ENCODE measurements around the gene SGTA. TPM values are rescaled to one million over a fixed set of nuclear protein-coding genes. Genes with fewer than 3 reads are reported as not detected.

The SGTA gene
- total and polyA plus RNA-seq, 12 donors: 28.2 to 104 (median 54.9) TPM

- no peaks in the 10 kb centered on the region for H3K9me3 ChIP-seq (replicated peaks in 1 of 3)
- WGBS, 4 donors: 92 to 97% (median 94%) methylated on average over 5 to 16 of the region's 16 CpGs
- intact Hi-C loops (cut with DNase I): no loop called here
- peak overlapping the region in 3 of 5 donors; percentile 64 to 81 (median 68) for H3K27ac ChIP-seq
- H3K27me3 ChIP-seq: no peaks in the 10 kb centered on the region
- no peak overlapping the region for H3K4me3 ChIP-seq
- TF ChIP-seq POLR2A (IDR thresholded peaks at IDR 0.05): no peak
- TF ChIP-seq, protein P1, sequence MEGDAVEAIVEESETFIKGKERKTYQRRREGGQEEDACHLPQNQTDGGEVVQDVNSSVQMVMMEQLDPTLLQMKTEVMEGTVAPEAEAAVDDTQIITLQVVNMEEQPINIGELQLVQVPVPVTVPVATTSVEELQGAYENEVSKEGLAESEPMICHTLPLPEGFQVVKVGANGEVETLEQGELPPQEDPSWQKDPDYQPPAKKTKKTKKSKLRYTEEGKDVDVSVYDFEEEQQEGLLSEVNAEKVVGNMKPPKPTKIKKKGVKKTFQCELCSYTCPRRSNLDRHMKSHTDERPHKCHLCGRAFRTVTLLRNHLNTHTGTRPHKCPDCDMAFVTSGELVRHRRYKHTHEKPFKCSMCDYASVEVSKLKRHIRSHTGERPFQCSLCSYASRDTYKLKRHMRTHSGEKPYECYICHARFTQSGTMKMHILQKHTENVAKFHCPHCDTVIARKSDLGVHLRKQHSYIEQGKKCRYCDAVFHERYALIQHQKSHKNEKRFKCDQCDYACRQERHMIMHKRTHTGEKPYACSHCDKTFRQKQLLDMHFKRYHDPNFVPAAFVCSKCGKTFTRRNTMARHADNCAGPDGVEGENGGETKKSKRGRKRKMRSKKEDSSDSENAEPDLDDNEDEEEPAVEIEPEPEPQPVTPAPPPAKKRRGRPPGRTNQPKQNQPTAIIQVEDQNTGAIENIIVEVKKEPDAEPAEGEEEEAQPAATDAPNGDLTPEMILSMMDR (IDR thresholded peaks at IDR 0.05): no peak
- H3K36me3 ChIP-seq (replicated peaks in 1 of 2): peaks cover 0 to 9% of the 10 kb centered on the region in 2 donors
- DNase-seq: no peak
- peaks cover 4 to 8% of the 10 kb centered on the region in 2 donors for H3K4me1 ChIP-seq (replicated peaks in 1 of 2)
Observed at GRCh38 chr19:2798158-2798685, 15.1 kb upstream of the SGTA start.

DNA sequence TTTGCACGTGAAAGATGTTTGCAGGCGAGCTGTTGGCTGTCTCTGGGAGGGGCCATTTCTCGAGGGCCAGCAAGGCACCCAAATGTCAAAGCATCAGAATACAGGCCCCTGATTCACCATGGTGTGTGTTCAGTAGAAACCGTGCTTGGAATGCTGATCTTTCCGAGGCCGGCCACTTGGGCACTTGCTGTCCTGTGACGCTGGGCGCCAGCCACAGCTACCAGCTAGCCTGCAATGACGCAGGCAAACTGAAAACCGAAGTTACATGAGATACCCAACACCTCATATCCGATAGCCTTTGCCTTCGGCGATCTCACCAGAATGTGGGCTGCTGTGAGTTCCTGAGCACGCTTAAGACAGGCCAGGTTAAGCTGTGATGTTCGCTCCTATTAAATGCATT lies 14.2 kb upstream of the SGTA start:
- 90 to 99% (median 95%) methylated on average over 5 to 15 of the region's 15 CpGs for whole genome bisulfite sequencing, 4 donors
- intact Hi-C loops (cut with DNase I): no loop called here
- Histone ChIP-seq H3K9me3 (replicated peaks in 1 of 3) (no peaks in the 10 kb centered on the region), H3K27ac (no peak overlapping the region), H3K27me3 (no peaks in the 10 kb centered on the region), H3K4me3 (no peak overlapping the region), H3K4me1 (replicated peaks in 1 of 2) (peaks cover 4 to 8% of the 10 kb centered on the region in 2 donors), H3K36me3 (replicated peaks in 1 of 2) (peaks cover 0 to 9% of the 10 kb centered on the region in 2 donors)
- no peak for DNase-seq
- TF ChIP-seq, protein P1 (IDR thresholded peaks at IDR 0.05): no peak

- Histone ChIP-seq H3K36me3 (replicated peaks in 1 of 2) (peaks cover 0 to 9% of the 10 kb centered on the region in 2 donors), H3K4me1 (replicated peaks in 1 of 2) (peaks cover 4 to 8% of the 10 kb centered on the region in 2 donors), H3K27ac (no peak overlapping the region), H3K4me3 (no peak overlapping the region), H3K9me3 (replicated peaks in 1 of 3) (no peaks in the 10 kb centered on the region), H3K27me3 (no peaks in the 10 kb centered on the region)
- intact Hi-C loops (cut with DNase I): no loop called here
- no peak for DNase-seq
- TF ChIP-seq POLR2A (IDR thresholded peaks at IDR 0.05): no peak
- TF ChIP-seq, protein P1 (IDR thresholded peaks at IDR 0.05): no peak
- 94 to 96% (median 95%) methylated on average over 16 to 23 of the region's 23 CpGs for WGBS, 4 donors
Observed at GRCh38 chr19:2796659-2797266, 13.7 kb upstream of the SGTA start.

- Histone ChIP-seq H3K27ac (no peak overlapping the region), H3K36me3 (replicated peaks in 1 of 2) (peaks cover 0 to 9% of the 10 kb centered on the region in 2 donors)
Observed at GRCh38 chr19:2795827-2796658, 13.0 kb upstream of the SGTA start.

More at GRCh38 chr19:2795827-2796658, 13.0 kb upstream of the SGTA start:
- Histone ChIP-seq H3K9me3 (replicated peaks in 1 of 3) (no peaks in the 10 kb centered on the region), H3K4me1 (replicated peaks in 1 of 2) (peaks cover 4 to 8% of the 10 kb centered on the region in 2 donors), H3K4me3 (no peak overlapping the region), H3K27me3 (no peaks in the 10 kb centered on the region)
- TF ChIP-seq POLR2A (IDR thresholded peaks at IDR 0.05): no peak
- TF ChIP-seq, protein P1 (IDR thresholded peaks at IDR 0.05): no peak
- DNase-seq: no peak
- intact Hi-C loops (cut with DNase I): no loop called here
- 90 to 98% (median 94%) methylated on average over 22 to 27 of the region's 27 CpGs for WGBS, 4 donors
